Hepatocyte (in vitro differentiated cells): ENCODE data around the gene RND1. TPM values are rescaled to one million over a fixed set of nuclear protein-coding genes. Genes with fewer than 3 reads are reported as not detected.
A peak's percentile ranks its signal among the peaks of the same experiment; 100 is the strongest.

Source experiments
- DNase-seq: peaks from one replicate; pipeline ENCODE4 v3.0.0-alpha.2; 2016; ENCODE audit warnings: low spot score
- H2AFZ ChIP-seq: fragments of 200-600 bp; sonication (generic); 2 replicates; pipeline ENCODE4 v1.6.0; 2016; ENCODE audit warnings: antibody characterized with exemption, mild to moderate bottlenecking
- H3K27ac ChIP-seq: fragments of 200-600 bp; sonication (generic); 2 replicates; pipeline ENCODE4 v1.5.1; 2016; ENCODE audit warnings: mild to moderate bottlenecking
- H3K27me3 ChIP-seq: fragments of 200-600 bp; sonication (generic); 2 replicates; pipeline ENCODE4 v1.6.1; 2016
- H3K36me3 ChIP-seq: fragments of 200-600 bp; sonication (generic); replicated peaks from 2 replicates; pipeline ENCODE4 v1.5.1; 2016; ENCODE audit warnings: low read depth; ENCODE audit not compliant: insufficient read depth
- H3K4me1 ChIP-seq: fragments of 200-600 bp; sonication (generic); 2 replicates; pipeline ENCODE4 v1.5.1; 2016; ENCODE audit warnings: mild to moderate bottlenecking, moderate library complexity; ENCODE audit not compliant: insufficient read depth
- H3K4me2 ChIP-seq: fragments of 200-600 bp; sonication (generic); 2 replicates; pipeline ENCODE4 v1.6.0; 2016
- H3K4me3 ChIP-seq: fragments of 200-600 bp; sonication (generic); 2 replicates; pipeline ENCODE4 v1.5.1; 2016; ENCODE audit warnings: mild to moderate bottlenecking
- H3K79me2 ChIP-seq: fragments of 200-600 bp; sonication (generic); 2 replicates; pipeline ENCODE4 v1.6.0; 2017; ENCODE audit warnings: mild to moderate bottlenecking
- H3K9me2 ChIP-seq: fragments of 200-600 bp; sonication (generic); replicated peaks from 2 replicates; pipeline ENCODE4 v1.6.0; 2017; ENCODE audit warnings: mild to moderate bottlenecking; ENCODE audit not compliant: insufficient read depth
- H3K9me3 ChIP-seq: fragments of 200-600 bp; sonication (generic); 2 replicates; pipeline ENCODE4 v1.5.1; 2016; ENCODE audit warnings: low read depth, mild to moderate bottlenecking
- H4K20me1 ChIP-seq: fragments of 200-600 bp; sonication (generic); 2 replicates; pipeline ENCODE4 v1.6.0; 2016; ENCODE audit warnings: mild to moderate bottlenecking; ENCODE audit not compliant: insufficient read depth, poor library complexity, severe bottlenecking
- CTCF ChIP-seq: fragments of 200-600 bp; sonication (generic); IDR thresholded peaks from 2 replicates; pipeline ENCODE4 v1.5.1; 2016; ENCODE audit warnings: antibody characterized with exemption, mild to moderate bottlenecking; ENCODE audit not compliant: poor library complexity
- EZH2 ChIP-seq: fragments of 200-600 bp; sonication (generic); IDR thresholded peaks from 2 replicates; pipeline ENCODE4 v1.6.1; 2016; ENCODE audit warnings: antibody characterized with exemption, mild to moderate bottlenecking, borderline replicate concordance
- EZH2phosphoT487 ChIP-seq: fragments of 200-600 bp; sonication (generic); IDR thresholded peaks from one replicate; pipeline ENCODE4 v1.6.1; 2018; ENCODE audit warnings: antibody characterized with exemption, mild to moderate bottlenecking, low read depth, moderate library complexity; ENCODE audit not compliant: unreplicated experiment, severe bottlenecking
- WGBS: methylation state at CpG from one replicate; pipeline ENCODE4 v1.1.6; 2016; ENCODE audit warnings: low lambda C conversion rate; ENCODE audit errors: missing lambda C conversion rate; 5-methylcytosine and 5-hydroxymethylcytosine counted together
- polyA plus RNA-seq: library from polyadenylated mRNA; unstranded; fragments of >200 nt; fragmentation: Nextera tagmentation; extraction: Ambion mirVana; gene quantifications from 2 replicates; pipeline ENCODE4 v1.2.1, GENCODE V29; 2016
- total RNA-seq: library from RNA; depleted of rRNA; stranded (reverse); fragments of >200 nt; gene quantifications from 2 replicates; pipeline ENCODE4 v1.2.3, GENCODE V29; 2014

The RND1 gene
- total and polyA plus RNA-seq, 2 experiments from 2014 or later = 39.1 to 78.5 TPM

GRCh38 chr12:48818831-48819590 is 46.7 kb downstream of the RND1 start:
- Histone ChIP-seq H3K79me2 (peaks cover 17% of the 10 kb centered on the region), H3K9me3 (no peaks in the 10 kb centered on the region), H3K27ac (peak overlapping the region; percentile 26), H3K4me3 (peak overlapping the region; percentile 97), H2AFZ (peak overlapping the region; percentile 99), H3K4me1 (peaks cover 32% of the 10 kb centered on the region), H3K9me2 (no peaks in the 10 kb centered on the region), H4K20me1 (no peaks in the 10 kb centered on the region), H3K4me2 (peak overlapping the region; percentile 100), H3K27me3 (no peaks in the 10 kb centered on the region), H3K36me3 (no peaks in the 10 kb centered on the region)
- WGBS = 31% methylated on average over 15 of the region's 37 CpGs
- DNase-seq = peak; percentile 28
- TF ChIP-seq CTCF = peak; percentile 33
- no peak for TF ChIP-seq EZH2phosphoT487
- TF ChIP-seq EZH2 = no peak

GRCh38 chr12:48817873-48818830 is 47.5 kb downstream of the RND1 start, which contains the start of gene CACNB3:
CACNB3 (plus strand) TSS chr12:48818496; CDS start chr12:48818930, 434 bp downstream.
- H3K4me3 ChIP-seq = peak within 1 kb of the TSS; percentile 97
- peak within 1 kb of the TSS; percentile 100 for H3K4me2 ChIP-seq
- peaks cover 36% of the 10 kb centered on the region for H3K4me1 ChIP-seq
- H3K27me3 ChIP-seq = no peaks in the 10 kb centered on the region
- H2AFZ ChIP-seq = peak within 1 kb of the TSS; percentile 99
- WGBS = 1% methylated on average over 16 of the region's 79 CpGs
- no peaks in the 10 kb centered on the region for H3K9me3 ChIP-seq
- no peak for TF ChIP-seq EZH2phosphoT487
- TF ChIP-seq EZH2 = no peak
- TF ChIP-seq CTCF = no peak
- H3K27ac ChIP-seq = peak within 1 kb of the TSS; percentile 46
- H3K9me2 ChIP-seq = no peaks in the 10 kb centered on the region
- no peaks in the 10 kb centered on the region for H4K20me1 ChIP-seq
- H3K79me2 ChIP-seq = peaks cover 17% of the 10 kb centered on the region
- DNase-seq = peak; percentile 83
- H3K36me3 ChIP-seq = no peaks in the 10 kb centered on the region

GRCh38 chr12:48816143-48816854 is 49.4 kb downstream of the RND1 start:
- peak overlapping the region; percentile 93 for H3K27ac ChIP-seq
- peaks cover 49% of the 10 kb centered on the region for H3K4me1 ChIP-seq
- H4K20me1 ChIP-seq = no peaks in the 10 kb centered on the region
- DNase-seq = peak; percentile 37
- H3K9me3 ChIP-seq = no peaks in the 10 kb centered on the region
- H3K79me2 ChIP-seq = peaks cover 17% of the 10 kb centered on the region
- H3K9me2 ChIP-seq = no peaks in the 10 kb centered on the region
- 89% methylated on average over 3 of the region's 3 CpGs for WGBS
- no peaks in the 10 kb centered on the region for H3K27me3 ChIP-seq
- H3K36me3 ChIP-seq = no peaks in the 10 kb centered on the region
- peak overlapping the region; percentile 100 for H3K4me2 ChIP-seq
- H3K4me3 ChIP-seq = peak overlapping the region; percentile 60
- H2AFZ ChIP-seq = peak overlapping the region; percentile 90
- TF ChIP-seq EZH2 = no peak
- no peak for TF ChIP-seq EZH2phosphoT487
- no peak for TF ChIP-seq CTCF
